ENCODE data around the gene RAB11A. TPM values are rescaled to one million over a fixed set of nuclear protein-coding genes. Genes with fewer than 3 reads are reported as not detected.
"Not testable (repeated sequence)": the region's sequence is repeated elsewhere in the genome, so short reads cannot be mapped to it uniquely, and the experiment has no call there.

Gene RAB11A
- total RNA-seq, 1 donor from 2014 or later: 482 TPM

GRCh38 chr15:65863106-65863505 is 6.2 kb upstream of the RAB11A start:
- peak overlapping the region; percentile 33 for H2AFZ ChIP-seq (replicated peaks)
- Mint-ChIP-seq H3K36me3 (no peaks in the 10 kb centered on the region), H3K27me3 (ENCODE audit: insufficient read depth, low read depth) (peaks cover 4% of the 10 kb centered on the region), H3K27ac (no peak overlapping the region), H3K4me3 (no peak overlapping the region), H3K9me3 (no peaks in the 10 kb centered on the region), H3K4me1 (peaks cover 3% of the 10 kb centered on the region)
- H3K79me2 ChIP-seq (ENCODE audit: low read depth): no peaks in the 10 kb centered on the region
- H3K4me1 ChIP-seq: no peaks in the 10 kb centered on the region
- H3K4me3 ChIP-seq: no peak overlapping the region
- H3K27me3 ChIP-seq: no peaks in the 10 kb centered on the region
- no peak overlapping the region for H3K9ac ChIP-seq
- no peak overlapping the region for H3K27ac ChIP-seq
- peaks cover 3% of the 10 kb centered on the region for H3F3A ChIP-seq (ENCODE audit: low read depth)
- no peaks in the 10 kb centered on the region for H3K36me3 ChIP-seq
- TF ChIP-seq EZH2 (IDR thresholded peaks at IDR 0.05): no peak
- no peak for DNase-seq (ENCODE audit: low spot score)
- H3K4me2 ChIP-seq: no peak overlapping the region
- no peaks in the 10 kb centered on the region for H3K9me3 ChIP-seq (ENCODE audit: low read depth)
- no peaks in the 10 kb centered on the region for H4K20me1 ChIP-seq (ENCODE audit: low read depth)

- Histone ChIP-seq H4K20me1 (ENCODE audit: low read depth) (peaks cover 25% of the 10 kb centered on the region), H3K27ac (no peak overlapping the region), H3K9me3 (ENCODE audit: low read depth) (no peaks in the 10 kb centered on the region), H3F3A (ENCODE audit: low read depth) (peaks cover 16% of the 10 kb centered on the region), H3K27me3 (no peaks in the 10 kb centered on the region), H3K79me2 (ENCODE audit: low read depth) (peaks cover 29% of the 10 kb centered on the region), H3K4me3 (no peak overlapping the region), H3K4me1 (peaks cover 4% of the 10 kb centered on the region), H3K9ac (no peak overlapping the region), H2AFZ (replicated peaks) (no peak overlapping the region), H3K36me3 (no peaks in the 10 kb centered on the region), H3K4me2 (no peak overlapping the region)
- peaks cover 6% of the 10 kb centered on the region for H3K36me3 Mint-ChIP-seq
- peaks cover 11% of the 10 kb centered on the region for H3K9me3 Mint-ChIP-seq
- H3K27me3 Mint-ChIP-seq (ENCODE audit: insufficient read depth, low read depth): peaks cover 14% of the 10 kb centered on the region
- peaks cover 23% of the 10 kb centered on the region for H3K4me1 Mint-ChIP-seq
- no peak overlapping the region for H3K4me3 Mint-ChIP-seq
- no peak for TF ChIP-seq EZH2phosphoT487 (IDR thresholded peaks at IDR 0.05)
- TF ChIP-seq EZH2 (IDR thresholded peaks at IDR 0.05): no peak
- no peak for TF ChIP-seq CTCF (IDR thresholded peaks at IDR 0.05)
- DNase-seq (ENCODE audit: low spot score): no peak
- no peak overlapping the region for H3K27ac Mint-ChIP-seq
Observed at GRCh38 chr15:65867244-65867643, 2.0 kb upstream of the RAB11A start.

- H3K4me3 ChIP-seq; H2AFZ ChIP-seq (replicated peaks); H3K27ac ChIP-seq; H3K27me3 ChIP-seq; H3K27ac Mint-ChIP-seq; H3K9ac ChIP-seq; H3K9me3 ChIP-seq (ENCODE audit: low read depth); H3K36me3 ChIP-seq; H3K36me3 Mint-ChIP-seq; H3K4me2 ChIP-seq; DNase-seq (ENCODE audit: low spot score); H3K4me1 ChIP-seq: not testable (repeated sequence)
- H3K9me3 Mint-ChIP-seq: peaks cover 11% of the 10 kb centered on the region
- peak overlapping the region; percentile 100 for H3K4me3 Mint-ChIP-seq
- peaks cover 16% of the 10 kb centered on the region for H3F3A ChIP-seq (ENCODE audit: low read depth)
- peaks cover 30% of the 10 kb centered on the region for H4K20me1 ChIP-seq (ENCODE audit: low read depth)
- H3K79me2 ChIP-seq (ENCODE audit: low read depth): peaks cover 35% of the 10 kb centered on the region
- peaks cover 14% of the 10 kb centered on the region for H3K27me3 Mint-ChIP-seq (ENCODE audit: insufficient read depth, low read depth)
- peaks cover 20% of the 10 kb centered on the region for H3K4me1 Mint-ChIP-seq
Observed at GRCh38 chr15:65867933-65868332, 1.4 kb upstream of the RAB11A start.

- peak overlapping the region; percentile 100 for H3K4me3 Mint-ChIP-seq
- peak overlapping the region; percentile 89 for H3K4me3 ChIP-seq
- no peak for TF ChIP-seq CTCF (IDR thresholded peaks at IDR 0.05)
- TF ChIP-seq EZH2 (IDR thresholded peaks at IDR 0.05): no peak
- no peak for TF ChIP-seq EZH2phosphoT487 (IDR thresholded peaks at IDR 0.05)
- H3K9ac ChIP-seq: no peak overlapping the region
- H3K9me3 ChIP-seq (ENCODE audit: low read depth): no peaks in the 10 kb centered on the region
- no peaks in the 10 kb centered on the region for H3K36me3 ChIP-seq
- peaks cover 6% of the 10 kb centered on the region for H3K36me3 Mint-ChIP-seq
- H3K4me1 Mint-ChIP-seq: peaks cover 20% of the 10 kb centered on the region
- H4K20me1 ChIP-seq (ENCODE audit: low read depth): peaks cover 37% of the 10 kb centered on the region
- peaks cover 4% of the 10 kb centered on the region for H3K4me1 ChIP-seq
- H3K79me2 ChIP-seq (ENCODE audit: low read depth): peaks cover 43% of the 10 kb centered on the region
- peak; percentile 39 for DNase-seq (ENCODE audit: low spot score)
- H3K27me3 ChIP-seq: no peaks in the 10 kb centered on the region
- peaks cover 12% of the 10 kb centered on the region for H3F3A ChIP-seq (ENCODE audit: low read depth)
- H3K27me3 Mint-ChIP-seq (ENCODE audit: insufficient read depth, low read depth): peaks cover 14% of the 10 kb centered on the region
- no peak overlapping the region for H3K27ac ChIP-seq
- peak overlapping the region; percentile 100 for H3K27ac Mint-ChIP-seq
- H3K9me3 Mint-ChIP-seq: peaks cover 11% of the 10 kb centered on the region
- H3K4me2 ChIP-seq: peak overlapping the region; percentile 77
- H2AFZ ChIP-seq (replicated peaks): no peak overlapping the region
Observed at GRCh38 chr15:65868546-65869125, 655 bp upstream of the RAB11A start.

All from neural progenitor cell (in vitro differentiated cells).